ENCODE measurements around the gene CTXN2. TPM values are rescaled to one million over a fixed set of nuclear protein-coding genes. Genes with fewer than 3 reads are reported as not detected.

Gene CTXN2
- total RNA-seq, 1 experiment from 2014 or later: 0.07 TPM

DNA sequence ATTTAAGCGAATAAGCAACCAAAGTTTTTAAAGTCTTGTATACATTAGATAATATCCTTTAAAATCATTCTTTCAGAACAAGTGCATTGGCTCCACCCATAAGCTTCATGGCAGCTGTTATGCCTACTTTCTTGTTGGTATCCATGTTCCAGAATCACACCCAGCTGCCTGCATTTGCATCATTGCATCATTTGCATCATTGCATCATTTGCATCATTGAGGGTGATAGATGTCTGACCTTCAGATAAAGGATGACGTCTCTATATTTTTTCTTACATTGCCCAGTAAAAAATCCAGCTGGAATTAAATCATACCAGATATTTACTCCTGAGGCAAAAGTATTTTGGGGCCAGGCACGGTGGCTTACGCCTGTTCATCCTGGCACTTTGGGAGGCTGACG, 56.9 kb downstream of the CTXN2 start:
- Histone ChIP-seq H3K27me3 (ENCODE audit: control insufficient read depth, insufficient read depth, low read length) (no peaks in the 10 kb centered on the region), H3K4me3 (ENCODE audit: insufficient read depth, low read depth, low read length) (no peak overlapping the region), H3K36me3 (replicated peaks; ENCODE audit: control insufficient read depth, insufficient read depth, low read length) (no peaks in the 10 kb centered on the region)
- DNase-seq: no peak

DNA sequence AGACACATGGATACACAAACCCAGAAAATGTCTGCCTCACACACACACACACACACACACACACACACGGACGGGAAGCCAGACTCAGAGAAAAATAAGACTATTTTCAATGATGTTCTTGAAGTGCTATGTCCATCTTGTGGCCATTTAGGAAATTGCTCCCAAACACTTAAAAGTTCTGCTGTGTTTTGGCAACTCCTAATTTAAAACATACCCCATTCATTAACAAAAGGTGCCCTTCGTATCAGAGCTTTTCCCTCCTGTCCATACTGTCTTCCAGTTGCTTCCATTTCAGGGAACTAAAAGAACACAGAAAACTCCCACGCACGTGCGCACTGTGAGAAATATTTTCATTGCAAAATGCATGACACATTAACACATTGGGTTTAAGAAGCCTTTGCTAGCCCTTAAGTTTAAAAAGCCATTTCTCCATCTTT, 59.2 kb downstream of the CTXN2 start:
- Histone ChIP-seq H3K4me3 (ENCODE audit: insufficient read depth, low read depth, low read length) (no peak overlapping the region), H3K36me3 (replicated peaks; ENCODE audit: control insufficient read depth, insufficient read depth, low read length) (no peaks in the 10 kb centered on the region), H3K27me3 (ENCODE audit: control insufficient read depth, insufficient read depth, low read length) (no peaks in the 10 kb centered on the region)
- peak; percentile 47 for DNase-seq

- H3K4me3 ChIP-seq (ENCODE audit: insufficient read depth, low read depth, low read length): no peak overlapping the region
Measured at GRCh38 chr15:48253172-48253571, 61.7 kb downstream of the CTXN2 start.

More at GRCh38 chr15:48253172-48253571, 61.7 kb downstream of the CTXN2 start:
- no peak for DNase-seq
- no peaks in the 10 kb centered on the region for H3K36me3 ChIP-seq (replicated peaks; ENCODE audit: control insufficient read depth, insufficient read depth, low read length)
- no peaks in the 10 kb centered on the region for H3K27me3 ChIP-seq (ENCODE audit: control insufficient read depth, insufficient read depth, low read length)

Other genes with a start within 250 kb of the CTXN2 start
- 0.07 and 0.11 TPM in 2 replicates for gene SLC24A5, start 70.7 kb upstream of the CTXN2 start, total RNA-seq (2014; rRNA removed; shearing (Covaris generic))
- 15.0 and 30.3 TPM in 2 replicates for gene MYEF2, start 13.4 kb upstream of the CTXN2 start, total RNA-seq (2014; rRNA removed; shearing (Covaris generic))
- gene SLC12A1, start 14.6 kb downstream of the CTXN2 start, total RNA-seq (2014; rRNA removed; shearing (Covaris generic)): 0.14 and 0.26 TPM in 2 replicates
- gene DUT, start 139.8 kb downstream of the CTXN2 start, total RNA-seq (2014; rRNA removed; shearing (Covaris generic)): 72.9 and 75.5 TPM in 2 replicates

Measured in H7 (cell line).